ENCODE measurements around the gene TBC1D20.
"Not testable (repeated sequence)": the region's sequence is repeated elsewhere in the genome, so short reads cannot be mapped to it uniquely, and the experiment has no call there.

TBC1D20 gene

GRCh38 chr20:400128-400453 is 62.2 kb downstream of the TBC1D20 start:
- DNase-seq = no peak

- no peak for DNase-seq
Measured at GRCh38 chr20:399182-399707, 63.1 kb downstream of the TBC1D20 start.

- no peak for DNase-seq
Measured at GRCh38 chr20:397432-398237, 64.7 kb downstream of the TBC1D20 start.

GRCh38 chr20:396619-397431 is 65.5 kb downstream of the TBC1D20 start:
- no peak for DNase-seq

GRCh38 chr20:396252-396618 is 66.1 kb downstream of the TBC1D20 start:
- DNase-seq = no peak

GRCh38 chr20:393296-393695 is 69.0 kb downstream of the TBC1D20 start:
- DNase-seq = not testable (repeated sequence)

- DNase-seq = no peak
Measured at GRCh38 chr20:391041-391711, 71.2 kb downstream of the TBC1D20 start.

- DNase-seq = no peak
Measured at GRCh38 chr20:389220-389619, 73.1 kb downstream of the TBC1D20 start.

- DNase-seq = no peak
Measured at GRCh38 chr20:388034-388994, 74.0 kb downstream of the TBC1D20 start.

- DNase-seq = no peak
Measured at GRCh38 chr20:387520-387919, 74.8 kb downstream of the TBC1D20 start.

GRCh38 chr20:386634-387033 is 75.7 kb downstream of the TBC1D20 start:
- not testable (repeated sequence) for DNase-seq

All from activated gamma-delta T cell treated with Interleukin-2 at 50 U/mL for 16 hours (primary cell).